Activated CD4-positive, CD25-positive, alpha-beta regulatory T cell treated with anti-CD3 and anti-CD28 coated beads, Interleukin-2, amount 50 U/mL, for 16 hours (primary cell): ENCODE results near the gene CHST11.

Source experiments
- DNase-seq: peaks from one replicate; pipeline ENCODE4 v3.0.0-alpha.2; 2020; ENCODE audit warnings: low read depth, low spot score

The CHST11 gene

GRCh38 chr12:104672501-104673265 lies 215.9 kb downstream of the CHST11 start:
- no peak for DNase-seq

GRCh38 chr12:104673294-104673693 lies 216.5 kb downstream of the CHST11 start:
- no peak for DNase-seq

- no peak for DNase-seq
Measured at GRCh38 chr12:104673696-104674482, 217.1 kb downstream of the CHST11 start.

GRCh38 chr12:104676636-104677035 lies 219.9 kb downstream of the CHST11 start:
- no peak for DNase-seq

GRCh38 chr12:104677441-104678089 lies 220.8 kb downstream of the CHST11 start:
- no peak for DNase-seq

DNA sequence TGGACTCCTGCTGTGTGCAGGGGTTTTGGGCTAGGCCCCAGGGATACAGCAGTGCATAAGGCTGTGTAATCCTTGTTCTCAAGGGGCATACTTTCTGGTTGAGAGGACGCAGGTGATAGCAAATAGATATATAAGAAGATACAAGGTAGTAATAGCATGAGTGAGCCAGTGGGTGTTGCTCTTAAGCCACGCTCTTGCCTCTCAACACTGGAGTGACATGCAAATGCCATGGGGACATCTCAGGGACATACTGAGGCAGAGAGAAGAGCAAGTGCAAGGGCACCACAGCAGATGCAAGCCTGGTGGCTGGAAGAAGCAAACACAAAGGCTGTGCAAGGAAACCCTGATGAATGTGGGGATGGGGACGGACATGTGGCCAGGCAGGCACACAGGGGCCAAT lies 223.3 kb downstream of the CHST11 start:
- no peak for DNase-seq

DNA sequence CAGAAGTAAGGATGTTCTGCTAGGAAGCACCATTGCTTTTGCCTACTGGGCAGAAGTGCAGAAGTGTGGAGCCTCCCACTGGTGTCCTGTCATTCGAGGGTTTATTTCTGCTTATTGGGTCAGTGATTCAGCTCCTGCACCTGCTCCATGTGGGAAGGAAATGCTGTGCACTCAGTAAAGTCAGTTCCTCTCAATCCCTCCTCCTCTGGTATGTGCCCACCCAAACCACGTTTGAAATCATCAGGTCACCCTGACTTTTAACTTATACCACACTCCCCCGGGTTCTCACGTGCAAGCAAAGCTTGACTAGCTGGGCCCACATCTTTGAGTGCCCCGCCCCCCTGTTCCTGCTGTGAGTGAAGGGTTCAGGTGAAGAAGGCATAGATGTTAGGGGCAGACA lies 223.7 kb downstream of the CHST11 start:
- no peak for DNase-seq

- no peak for DNase-seq
Measured at GRCh38 chr12:104681012-104681690, 224.4 kb downstream of the CHST11 start.

DNA sequence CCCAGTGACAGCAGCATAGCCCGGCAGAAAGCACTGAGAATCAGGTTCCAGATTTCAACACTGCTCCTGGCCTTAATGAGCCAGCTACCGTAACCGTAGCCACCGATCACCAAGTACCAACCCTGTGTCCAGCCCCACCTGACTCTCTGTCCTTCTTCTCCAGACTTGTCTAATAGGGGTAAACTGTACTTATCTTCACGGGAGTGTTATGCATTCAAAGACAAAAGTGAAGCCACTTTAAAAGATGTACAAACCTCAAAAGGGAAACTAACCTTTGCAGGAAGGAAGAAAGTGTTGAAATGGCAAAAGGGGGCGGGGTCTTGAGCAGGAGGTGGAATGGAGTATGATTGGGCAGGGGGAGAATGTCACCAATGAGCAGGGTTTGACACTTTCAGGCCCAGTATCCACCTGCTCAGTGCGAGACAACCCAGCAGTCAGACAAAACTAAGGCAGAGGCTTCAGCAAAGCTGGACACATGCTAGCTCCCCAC lies 226.1 kb downstream of the CHST11 start:
- peak; percentile 56 for DNase-seq

- DNase-seq, result no peak
Measured at GRCh38 chr12:104683831-104684503, 227.2 kb downstream of the CHST11 start.

GRCh38 chr12:104684884-104685283 lies 228.1 kb downstream of the CHST11 start:
- DNase-seq, result no peak

DNA sequence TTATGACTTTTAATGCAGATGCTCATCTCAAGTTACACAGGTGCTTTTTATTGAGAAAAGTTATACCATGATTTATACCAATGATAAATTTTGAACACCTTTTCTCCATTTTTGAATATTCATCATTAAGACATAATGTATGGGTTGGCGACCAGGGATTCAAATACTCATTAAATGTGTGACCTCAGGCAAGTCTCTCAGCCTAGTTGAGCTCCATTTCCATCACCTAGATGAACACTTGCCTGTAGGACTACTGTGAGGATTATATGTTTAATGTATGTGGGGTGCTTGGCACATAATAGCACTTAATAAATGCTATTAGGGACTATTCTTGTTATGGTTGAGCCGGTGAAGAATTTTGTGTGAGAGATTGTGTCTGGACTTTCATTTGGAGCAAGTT lies 228.6 kb downstream of the CHST11 start:
- no peak for DNase-seq

- no peak for DNase-seq
Measured at GRCh38 chr12:104686196-104686595, 229.4 kb downstream of the CHST11 start.

DNA sequence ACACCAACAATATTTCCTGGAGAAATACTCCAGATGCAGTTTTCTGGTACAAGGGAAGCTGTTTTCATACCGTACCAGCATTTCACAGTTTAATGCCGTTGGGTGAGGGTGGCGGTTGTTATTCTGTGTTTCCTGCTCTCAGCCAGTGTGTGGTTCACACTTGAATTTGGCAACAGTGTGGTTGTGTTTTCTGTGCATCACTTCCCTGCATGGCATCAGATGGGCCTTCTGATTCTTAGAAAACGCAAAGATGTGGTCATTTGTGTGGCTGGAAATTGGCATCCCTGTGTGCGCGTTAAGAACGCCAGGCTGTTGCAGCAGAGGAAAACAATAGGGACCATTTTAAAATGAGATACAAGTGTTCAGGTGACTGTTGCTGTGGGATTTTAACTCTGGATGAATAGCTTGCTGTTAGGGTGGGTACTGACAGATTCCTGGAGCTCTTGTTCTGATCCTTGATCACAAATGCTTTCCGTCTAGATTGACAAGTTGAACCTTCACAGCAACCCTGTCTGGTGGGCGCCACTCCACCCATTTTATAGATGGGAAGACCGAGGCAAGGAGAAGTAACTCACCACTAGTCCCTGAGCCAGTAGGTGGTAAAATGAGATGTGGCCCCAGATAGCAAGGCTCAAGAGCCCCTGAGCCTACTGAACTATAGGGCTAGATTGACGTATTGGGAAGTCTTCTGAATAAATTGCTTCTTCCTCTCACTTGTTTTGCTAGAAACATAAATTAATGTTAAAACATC lies 231.2 kb downstream of the CHST11 start:
- no peak for DNase-seq

DNA sequence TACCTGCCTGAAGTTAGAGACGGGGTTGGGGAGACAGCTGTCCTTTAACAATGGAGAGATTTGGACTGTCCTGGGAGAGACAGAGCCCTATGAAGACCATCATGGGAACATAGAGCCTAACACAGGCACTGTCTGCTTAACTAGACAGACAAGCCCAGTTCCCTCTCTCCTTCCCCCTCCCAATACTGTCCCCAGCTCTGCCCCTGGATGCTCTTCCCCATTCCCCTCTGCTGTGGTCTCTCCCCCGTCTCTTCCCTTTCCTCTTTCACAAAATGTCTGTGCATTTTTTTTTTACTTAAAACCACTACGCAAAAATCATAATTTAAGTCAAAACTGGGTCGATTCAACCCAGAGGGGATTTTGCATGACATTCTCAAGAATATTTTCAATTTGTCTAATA lies 232.9 kb downstream of the CHST11 start:
- DNase-seq, result no peak

DNA sequence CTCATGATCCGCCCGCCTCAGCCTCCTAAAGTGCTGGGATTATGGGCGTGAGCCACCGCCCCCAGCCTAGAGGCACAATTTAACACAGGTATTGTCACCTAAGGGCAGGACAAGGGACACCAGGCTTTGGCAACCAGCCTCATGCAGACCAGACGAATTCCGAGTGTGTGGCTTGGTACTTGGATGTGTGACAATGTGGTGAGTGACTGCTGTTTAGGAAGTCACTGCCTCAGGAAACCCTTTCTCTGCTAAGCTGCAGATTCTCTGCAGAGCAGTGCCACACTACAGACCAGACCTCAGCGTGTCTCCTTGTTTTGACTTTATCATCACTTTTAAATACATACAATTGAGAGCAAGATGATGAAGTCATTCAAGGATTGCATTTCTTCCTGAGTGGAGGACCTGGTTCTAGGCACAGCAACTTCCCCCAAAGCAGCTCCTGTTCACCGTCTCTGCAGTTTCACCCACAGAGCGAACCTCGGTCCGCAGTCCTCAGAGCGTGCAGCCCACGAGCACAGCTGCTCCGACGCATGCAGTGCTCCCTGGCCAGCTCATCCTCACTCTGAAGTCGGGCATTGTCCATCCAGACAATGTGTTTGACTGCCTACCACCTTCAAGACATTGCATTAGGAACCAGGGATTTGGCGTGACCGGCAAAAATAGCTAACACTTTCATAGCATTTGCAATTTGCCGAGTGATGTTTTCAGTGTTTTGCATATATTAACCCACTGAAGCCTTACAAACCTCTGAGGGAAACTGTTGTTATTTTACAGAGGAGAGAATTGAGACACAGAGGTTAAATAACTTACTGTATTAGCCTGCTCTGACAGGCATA lies 235.2 kb downstream of the CHST11 start:
- no peak for DNase-seq

GRCh38 chr12:104692557-104693218 lies 235.9 kb downstream of the CHST11 start:
- no peak for DNase-seq

GRCh38 chr12:104693493-104693892 lies 236.7 kb downstream of the CHST11 start:
- DNase-seq, result no peak

DNA sequence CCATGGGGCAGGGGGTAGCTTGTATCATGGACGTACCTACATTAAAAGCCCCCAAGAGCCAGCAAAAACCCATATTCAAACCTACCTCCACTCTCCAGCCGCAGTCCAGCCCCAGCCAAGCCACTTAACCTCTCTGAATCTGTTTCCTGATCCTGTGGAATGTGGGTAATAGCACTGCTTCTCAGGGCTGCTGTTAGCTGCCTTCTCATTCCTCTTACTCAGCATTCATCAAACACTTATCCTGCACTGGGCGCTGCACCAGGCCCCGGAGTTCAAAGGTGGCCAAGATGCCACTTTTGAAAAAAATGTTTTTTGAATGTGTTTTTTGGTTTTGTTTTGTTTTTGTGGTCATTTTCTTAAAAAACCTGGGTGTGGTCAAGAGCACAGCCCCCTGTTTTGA lies 237.4 kb downstream of the CHST11 start:
- no peak for DNase-seq
